Measurements from ENCODE around the gene ANKRD62. TPM values are rescaled to one million over a fixed set of nuclear protein-coding genes. Genes with fewer than 3 reads are reported as not detected.

ANKRD62 gene
- total and polyA plus RNA-seq, 4 donors: under 0.01 TPM; not detected in 3

GRCh38 chr18:12060182-12060870 is 33.3 kb upstream of the ANKRD62 start:
- TF ChIP-seq FOXA1 (IDR thresholded peaks at IDR 0.05) (no peak), JUND (IDR thresholded peaks at IDR 0.05) (no peak), SP1 (IDR thresholded peaks at IDR 0.05) (no peak), RXRA (IDR thresholded peaks at IDR 0.05) (no peak), YY1 (IDR thresholded peaks at IDR 0.05) (no peak), HNF4G (IDR thresholded peaks at IDR 0.05) (no peak), RAD21 (IDR thresholded peaks at IDR 0.05) (no peak), ATF3 (IDR thresholded peaks at IDR 0.05) (no peak), TAF1 (conservative IDR thresholded peaks at IDR 0.05) (no peak), GABPA (IDR thresholded peaks at IDR 0.05 in 1 of 2, conservative IDR thresholded peaks at IDR 0.05 in 1 of 2) (no peak)
- H3K27ac ChIP-seq (ENCODE audit: low read depth in 1 of 2, low read length in 2 of 2): no peak overlapping the region
- H3K9me3 ChIP-seq (ENCODE audit: control insufficient read depth in 4 of 4, low read length in 3 of 4): no peaks in the 10 kb centered on the region
- H3K27me3 ChIP-seq (ENCODE audit: control insufficient read depth in 4 of 4, insufficient read depth in 4 of 4, low read length in 3 of 4): no peaks in the 10 kb centered on the region
- no peaks in the 10 kb centered on the region for H3K36me3 ChIP-seq (ENCODE audit: control insufficient read depth in 4 of 4, insufficient read depth in 3 of 4, low read depth in 1 of 4, low read length in 3 of 4)
- H3K9ac ChIP-seq (ENCODE audit: low read depth in 1 of 2, low read length in 2 of 2): no peak overlapping the region
- 87% methylated on average over 20 of the region's 20 CpGs for WGBS
- H3K4me1 ChIP-seq (ENCODE audit: control insufficient read depth in 4 of 4, insufficient read depth in 4 of 4, low read length in 3 of 4): no peaks in the 10 kb centered on the region
- no peak for DNase-seq (ENCODE audit: low spot score)
- no peak overlapping the region for H3K4me3 ChIP-seq (ENCODE audit: low read depth in 1 of 3, low read length in 3 of 3)

GRCh38 chr18:12061685-12062084 is 32.0 kb upstream of the ANKRD62 start:
- DNase-seq (ENCODE audit: low spot score): no peak
- no peaks in the 10 kb centered on the region for H3K4me1 ChIP-seq (ENCODE audit: control insufficient read depth in 4 of 4, insufficient read depth in 4 of 4, low read length in 3 of 4)
- no peaks in the 10 kb centered on the region for H3K36me3 ChIP-seq (ENCODE audit: control insufficient read depth in 4 of 4, insufficient read depth in 3 of 4, low read depth in 1 of 4, low read length in 3 of 4)
- no peaks in the 10 kb centered on the region for H3K27me3 ChIP-seq (ENCODE audit: control insufficient read depth in 4 of 4, insufficient read depth in 4 of 4, low read length in 3 of 4)
- no peaks in the 10 kb centered on the region for H3K9me3 ChIP-seq (ENCODE audit: control insufficient read depth in 4 of 4, low read length in 3 of 4)
- WGBS: 90% methylated on average over 14 of the region's 14 CpGs
- no peak overlapping the region for H3K4me3 ChIP-seq (ENCODE audit: low read depth in 1 of 3, low read length in 3 of 3)
- no peak for TF ChIP-seq SP1 (IDR thresholded peaks at IDR 0.05)
- no peak for TF ChIP-seq TAF1 (conservative IDR thresholded peaks at IDR 0.05)
- no peak for TF ChIP-seq GABPA (IDR thresholded peaks at IDR 0.05 in 1 of 2, conservative IDR thresholded peaks at IDR 0.05 in 1 of 2)
- TF ChIP-seq JUND (IDR thresholded peaks at IDR 0.05): no peak
- no peak for TF ChIP-seq EGR1 (IDR thresholded peaks at IDR 0.05; ENCODE audit: low read depth in 2 of 2)
- TF ChIP-seq MAX (IDR thresholded peaks at IDR 0.05): no peak
- TF ChIP-seq FOXA1 (IDR thresholded peaks at IDR 0.05): no peak
- no peak for TF ChIP-seq REST (IDR thresholded peaks at IDR 0.05)
- TF ChIP-seq HNF4G (IDR thresholded peaks at IDR 0.05): no peak
- no peak for TF ChIP-seq HNF4A (conservative IDR thresholded peaks at IDR 0.05)
- TF ChIP-seq YY1 (IDR thresholded peaks at IDR 0.05): no peak
- no peak overlapping the region for H3K9ac ChIP-seq (ENCODE audit: low read depth in 1 of 2, low read length in 2 of 2)
- no peak overlapping the region for H3K27ac ChIP-seq (ENCODE audit: low read depth in 1 of 2, low read length in 2 of 2)

GRCh38 chr18:12062974-12063373 is 30.7 kb upstream of the ANKRD62 start:
- no peak for DNase-seq (ENCODE audit: low spot score)
- no peaks in the 10 kb centered on the region for H3K27me3 ChIP-seq (ENCODE audit: control insufficient read depth in 4 of 4, insufficient read depth in 4 of 4, low read length in 3 of 4)
- 69% methylated on average over 4 of the region's 4 CpGs for WGBS

More at GRCh38 chr18:12062974-12063373, 30.7 kb upstream of the ANKRD62 start:
- Histone ChIP-seq H3K4me1 (ENCODE audit: control insufficient read depth in 4 of 4, insufficient read depth in 4 of 4, low read length in 3 of 4) (no peaks in the 10 kb centered on the region), H3K27ac (ENCODE audit: low read depth in 1 of 2, low read length in 2 of 2) (no peak overlapping the region), H3K9ac (ENCODE audit: low read depth in 1 of 2, low read length in 2 of 2) (no peak overlapping the region), H3K4me3 (ENCODE audit: low read depth in 1 of 3, low read length in 3 of 3) (no peak overlapping the region), H3K9me3 (ENCODE audit: control insufficient read depth in 4 of 4, low read length in 3 of 4) (no peaks in the 10 kb centered on the region), H3K36me3 (ENCODE audit: control insufficient read depth in 4 of 4, insufficient read depth in 3 of 4, low read depth in 1 of 4, low read length in 3 of 4) (no peaks in the 10 kb centered on the region)
- TF ChIP-seq CTCF (IDR thresholded peaks at IDR 0.05; ENCODE audit: low read depth, low read length, missing input control) (no peak), FOXA2 (IDR thresholded peaks at IDR 0.05) (no peak), HNF4G (IDR thresholded peaks at IDR 0.05) (no peak), MAX (IDR thresholded peaks at IDR 0.05) (no peak), NR2F2 (IDR thresholded peaks at IDR 0.05) (peak; percentile 33)
